GM04503 (cell line): Measurements from ENCODE around the gene CYTH2.

Source experiments
- DNase-seq: peaks from one replicate; pipeline ENCODE4 v3.0.0-alpha.2; 2012; ENCODE audit warnings: low read depth

Gene CYTH2

GRCh38 chr19:48452289-48453190 lies 16.6 kb upstream of the CYTH2 start:
- no peak for DNase-seq

- no peak for DNase-seq
Measured at GRCh38 chr19:48454150-48454730, 14.9 kb upstream of the CYTH2 start.

- no peak for DNase-seq
Measured at GRCh38 chr19:48455171-48455907, 13.8 kb upstream of the CYTH2 start, which contains the start of gene KCNJ14. KCNJ14 (plus strand) TSS chr19:48455574; CDS start chr19:48461725, 6,151 bp downstream.

- no peak for DNase-seq
Measured at GRCh38 chr19:48455908-48456562, 13.1 kb upstream of the CYTH2 start.

GRCh38 chr19:48456864-48457263 lies 12.3 kb upstream of the CYTH2 start:
- no peak for DNase-seq

- no peak for DNase-seq
Measured at GRCh38 chr19:48458016-48458415, 11.2 kb upstream of the CYTH2 start.

GRCh38 chr19:48461651-48461981 lies 7.6 kb upstream of the CYTH2 start:
- DNase-seq, result no peak

GRCh38 chr19:48461982-48462655 lies 7.0 kb upstream of the CYTH2 start:
- no peak for DNase-seq

GRCh38 chr19:48465215-48465614 lies 4.0 kb upstream of the CYTH2 start:
- DNase-seq, result no peak

GRCh38 chr19:48466561-48467325 lies 2.4 kb upstream of the CYTH2 start:
- DNase-seq, result no peak

GRCh38 chr19:48468772-48469288 lies 339 bp upstream of the CYTH2 start:
- peak; percentile 99 for DNase-seq

GRCh38 chr19:48469934-48470680 lies 938 bp downstream of the CYTH2 start:
- no peak for DNase-seq

GRCh38 chr19:48470856-48471255 lies 1.7 kb downstream of the CYTH2 start:
- DNase-seq, result no peak

GRCh38 chr19:48471836-48472235 lies 2.7 kb downstream of the CYTH2 start:
- no peak for DNase-seq

GRCh38 chr19:48473161-48473966 lies 4.2 kb downstream of the CYTH2 start:
- DNase-seq, result no peak

- no peak for DNase-seq
Measured at GRCh38 chr19:48474084-48474592, 5.0 kb downstream of the CYTH2 start.

- no peak for DNase-seq
Measured at GRCh38 chr19:48475369-48476068, 6.3 kb downstream of the CYTH2 start.

- no peak for DNase-seq
Measured at GRCh38 chr19:48476176-48476575, 7.0 kb downstream of the CYTH2 start.
